ENCODE results near the gene VASH1.
"Not testable (repeated sequence)": the region's sequence is repeated elsewhere in the genome, so short reads cannot be mapped to it uniquely, and the experiment has no call there.

The VASH1 gene

GRCh38 chr14:76724651-76725550 lies 36.4 kb upstream of the VASH1 start:
- Histone ChIP-seq H3K4me1 (ENCODE audit: control insufficient read depth, low read depth, low read length) (peaks cover 13% of the 10 kb centered on the region), H3K9ac (ENCODE audit: low read length) (no peak overlapping the region), H3K4me3 (ENCODE audit: low read length) (no peak overlapping the region), H3K27ac (ENCODE audit: low read length) (no peak overlapping the region), H3K36me3 (ENCODE audit: control insufficient read depth, low read depth, low read length) (no peaks in the 10 kb centered on the region), H3K9me3 (ENCODE audit: control insufficient read depth, low read depth, low read length) (no peaks in the 10 kb centered on the region), H3K27me3 (ENCODE audit: control insufficient read depth, insufficient read depth, low read length) (no peaks in the 10 kb centered on the region)

- H3K9ac ChIP-seq (ENCODE audit: low read length): no peak overlapping the region
- H3K27ac ChIP-seq (ENCODE audit: low read length): no peak overlapping the region
- H3K27me3 ChIP-seq (ENCODE audit: control insufficient read depth, insufficient read depth, low read length): no peaks in the 10 kb centered on the region
- no peaks in the 10 kb centered on the region for H3K9me3 ChIP-seq (ENCODE audit: control insufficient read depth, low read depth, low read length)
- no peaks in the 10 kb centered on the region for H3K36me3 ChIP-seq (ENCODE audit: control insufficient read depth, low read depth, low read length)
- no peak overlapping the region for H3K4me3 ChIP-seq (ENCODE audit: low read length)
- peaks cover 10% of the 10 kb centered on the region for H3K4me1 ChIP-seq (ENCODE audit: control insufficient read depth, low read depth, low read length)
Observed at GRCh38 chr14:76726551-76726970, 34.7 kb upstream of the VASH1 start.

GRCh38 chr14:76727384-76727783 lies 33.9 kb upstream of the VASH1 start:
- H3K9me3 ChIP-seq (ENCODE audit: control insufficient read depth, low read depth, low read length): no peaks in the 10 kb centered on the region
- H3K27me3 ChIP-seq (ENCODE audit: control insufficient read depth, insufficient read depth, low read length): no peaks in the 10 kb centered on the region

GRCh38 chr14:76727901-76728300 lies 33.4 kb upstream of the VASH1 start:
- no peak overlapping the region for H3K9ac ChIP-seq (ENCODE audit: low read length)
- no peaks in the 10 kb centered on the region for H3K36me3 ChIP-seq (ENCODE audit: control insufficient read depth, low read depth, low read length)
- no peak overlapping the region for H3K27ac ChIP-seq (ENCODE audit: low read length)
- H3K27me3 ChIP-seq (ENCODE audit: control insufficient read depth, insufficient read depth, low read length): no peaks in the 10 kb centered on the region
- H3K9me3 ChIP-seq (ENCODE audit: control insufficient read depth, low read depth, low read length): no peaks in the 10 kb centered on the region
- no peak overlapping the region for H3K4me3 ChIP-seq (ENCODE audit: low read length)
- H3K4me1 ChIP-seq (ENCODE audit: control insufficient read depth, low read depth, low read length): peaks cover 10% of the 10 kb centered on the region

More at GRCh38 chr14:76727384-76727783, 33.9 kb upstream of the VASH1 start:
- H3K9ac ChIP-seq (ENCODE audit: low read length): no peak overlapping the region
- H3K27ac ChIP-seq (ENCODE audit: low read length): no peak overlapping the region
- no peak overlapping the region for H3K4me3 ChIP-seq (ENCODE audit: low read length)
- H3K36me3 ChIP-seq (ENCODE audit: control insufficient read depth, low read depth, low read length): no peaks in the 10 kb centered on the region
- peaks cover 10% of the 10 kb centered on the region for H3K4me1 ChIP-seq (ENCODE audit: control insufficient read depth, low read depth, low read length)

GRCh38 chr14:76729258-76729657 lies 32.0 kb upstream of the VASH1 start:
- H3K27me3 ChIP-seq (ENCODE audit: control insufficient read depth, insufficient read depth, low read length): no peaks in the 10 kb centered on the region
- no peaks in the 10 kb centered on the region for H3K9me3 ChIP-seq (ENCODE audit: control insufficient read depth, low read depth, low read length)

GRCh38 chr14:76729953-76730505 lies 31.2 kb upstream of the VASH1 start:
- no peaks in the 10 kb centered on the region for H3K27me3 ChIP-seq (ENCODE audit: control insufficient read depth, insufficient read depth, low read length)

More at GRCh38 chr14:76729258-76729657, 32.0 kb upstream of the VASH1 start:
- Histone ChIP-seq H3K27ac (ENCODE audit: low read length) (no peak overlapping the region), H3K4me1 (ENCODE audit: control insufficient read depth, low read depth, low read length) (peaks cover 8% of the 10 kb centered on the region), H3K9ac (ENCODE audit: low read length) (no peak overlapping the region), H3K36me3 (ENCODE audit: control insufficient read depth, low read depth, low read length) (no peaks in the 10 kb centered on the region), H3K4me3 (ENCODE audit: low read length) (no peak overlapping the region)

GRCh38 chr14:76734501-76734900 lies 26.8 kb upstream of the VASH1 start:
- H3K9me3 ChIP-seq (ENCODE audit: control insufficient read depth, low read depth, low read length); H3K4me3 ChIP-seq (ENCODE audit: low read length); H3K4me1 ChIP-seq (ENCODE audit: control insufficient read depth, low read depth, low read length); H3K27ac ChIP-seq (ENCODE audit: low read length); H3K36me3 ChIP-seq (ENCODE audit: control insufficient read depth, low read depth, low read length); H3K27me3 ChIP-seq (ENCODE audit: control insufficient read depth, insufficient read depth, low read length); H3K9ac ChIP-seq (ENCODE audit: low read length): not testable (repeated sequence)

More at GRCh38 chr14:76729953-76730505, 31.2 kb upstream of the VASH1 start:
- H3K4me1 ChIP-seq (ENCODE audit: control insufficient read depth, low read depth, low read length): peaks cover under 1% of the 10 kb centered on the region
- H3K9me3 ChIP-seq (ENCODE audit: control insufficient read depth, low read depth, low read length): no peaks in the 10 kb centered on the region
- no peak overlapping the region for H3K27ac ChIP-seq (ENCODE audit: low read length)
- H3K4me3 ChIP-seq (ENCODE audit: low read length): no peak overlapping the region
- H3K9ac ChIP-seq (ENCODE audit: low read length): no peak overlapping the region
- H3K36me3 ChIP-seq (ENCODE audit: control insufficient read depth, low read depth, low read length): no peaks in the 10 kb centered on the region

- Histone ChIP-seq H3K27ac (ENCODE audit: low read length) (no peak overlapping the region), H3K9me3 (ENCODE audit: control insufficient read depth, low read depth, low read length) (no peaks in the 10 kb centered on the region), H3K4me3 (ENCODE audit: low read length) (no peak overlapping the region), H3K9ac (ENCODE audit: low read length) (no peak overlapping the region), H3K4me1 (ENCODE audit: control insufficient read depth, low read depth, low read length) (no peaks in the 10 kb centered on the region), H3K27me3 (ENCODE audit: control insufficient read depth, insufficient read depth, low read length) (no peaks in the 10 kb centered on the region), H3K36me3 (ENCODE audit: control insufficient read depth, low read depth, low read length) (no peaks in the 10 kb centered on the region)
Observed at GRCh38 chr14:76736514-76736913, 24.8 kb upstream of the VASH1 start.

GRCh38 chr14:76741074-76741473 lies 20.2 kb upstream of the VASH1 start:
- H3K4me1 ChIP-seq (ENCODE audit: control insufficient read depth, low read depth, low read length): no peaks in the 10 kb centered on the region
- H3K9ac ChIP-seq (ENCODE audit: low read length): no peak overlapping the region
- H3K9me3 ChIP-seq (ENCODE audit: control insufficient read depth, low read depth, low read length): no peaks in the 10 kb centered on the region
- no peaks in the 10 kb centered on the region for H3K27me3 ChIP-seq (ENCODE audit: control insufficient read depth, insufficient read depth, low read length)
- no peak overlapping the region for H3K27ac ChIP-seq (ENCODE audit: low read length)
- no peak overlapping the region for H3K4me3 ChIP-seq (ENCODE audit: low read length)
- H3K36me3 ChIP-seq (ENCODE audit: control insufficient read depth, low read depth, low read length): no peaks in the 10 kb centered on the region

GRCh38 chr14:76742185-76742584 lies 19.1 kb upstream of the VASH1 start:
- Histone ChIP-seq H3K27ac (ENCODE audit: low read length) (no peak overlapping the region), H3K9me3 (ENCODE audit: control insufficient read depth, low read depth, low read length) (no peaks in the 10 kb centered on the region), H3K27me3 (ENCODE audit: control insufficient read depth, insufficient read depth, low read length) (no peaks in the 10 kb centered on the region), H3K4me3 (ENCODE audit: low read length) (no peak overlapping the region), H3K9ac (ENCODE audit: low read length) (no peak overlapping the region), H3K36me3 (ENCODE audit: control insufficient read depth, low read depth, low read length) (no peaks in the 10 kb centered on the region), H3K4me1 (ENCODE audit: control insufficient read depth, low read depth, low read length) (no peaks in the 10 kb centered on the region)

GRCh38 chr14:76742966-76743365 lies 18.3 kb upstream of the VASH1 start:
- Histone ChIP-seq H3K4me3 (ENCODE audit: low read length) (no peak overlapping the region), H3K27me3 (ENCODE audit: control insufficient read depth, insufficient read depth, low read length) (no peaks in the 10 kb centered on the region), H3K4me1 (ENCODE audit: control insufficient read depth, low read depth, low read length) (no peaks in the 10 kb centered on the region), H3K36me3 (ENCODE audit: control insufficient read depth, low read depth, low read length) (no peaks in the 10 kb centered on the region), H3K9me3 (ENCODE audit: control insufficient read depth, low read depth, low read length) (no peaks in the 10 kb centered on the region), H3K27ac (ENCODE audit: low read length) (no peak overlapping the region), H3K9ac (ENCODE audit: low read length) (no peak overlapping the region)

- H3K9me3 ChIP-seq (ENCODE audit: control insufficient read depth, low read depth, low read length): no peaks in the 10 kb centered on the region
- no peak overlapping the region for H3K27ac ChIP-seq (ENCODE audit: low read length)
- no peak overlapping the region for H3K4me3 ChIP-seq (ENCODE audit: low read length)
- H3K36me3 ChIP-seq (ENCODE audit: control insufficient read depth, low read depth, low read length): no peaks in the 10 kb centered on the region
- no peaks in the 10 kb centered on the region for H3K4me1 ChIP-seq (ENCODE audit: control insufficient read depth, low read depth, low read length)
- no peaks in the 10 kb centered on the region for H3K27me3 ChIP-seq (ENCODE audit: control insufficient read depth, insufficient read depth, low read length)
- H3K9ac ChIP-seq (ENCODE audit: low read length): no peak overlapping the region
Observed at GRCh38 chr14:76752744-76753143, 8.5 kb upstream of the VASH1 start.
